Measurements from ENCODE around the gene CANT1. TPM values are rescaled to one million over a fixed set of nuclear protein-coding genes. Genes with fewer than 3 reads are reported as not detected.
A peak's percentile ranks its signal among the peaks of the same experiment; 100 is the strongest.

Gene CANT1
- total RNA-seq, 1 donor from 2014 or later = 33.3 TPM

GRCh38 chr17:79043191-79043930, 33.8 kb upstream of the CANT1 start:
- Mint-ChIP-seq H3K27me3 (ENCODE audit: unreplicated experiment) (peaks cover 11% of the 10 kb centered on the region), H3K4me1 (ENCODE audit: low read depth, unreplicated experiment) (peaks cover 24% of the 10 kb centered on the region), H3K4me3 (ENCODE audit: unreplicated experiment) (peak overlapping the region; percentile 17), H3K9me3 (ENCODE audit: unreplicated experiment) (peaks cover 13% of the 10 kb centered on the region), H3K36me3 (ENCODE audit: unreplicated experiment) (no peaks in the 10 kb centered on the region), H3K27ac (ENCODE audit: unreplicated experiment) (peak overlapping the region; percentile 41)
- no peak for DNase-seq
- no peak for TF ChIP-seq CTCF (IDR thresholded peaks at IDR 0.05; ENCODE audit: partially characterized antibody, unreplicated experiment)

GRCh38 chr17:79042421-79043190, 33.0 kb upstream of the CANT1 start:
- DNase-seq = peak; percentile 68
- Mint-ChIP-seq H3K4me3 (ENCODE audit: unreplicated experiment) (peak overlapping the region; percentile 17), H3K9me3 (ENCODE audit: unreplicated experiment) (peaks cover 13% of the 10 kb centered on the region), H3K36me3 (ENCODE audit: unreplicated experiment) (no peaks in the 10 kb centered on the region), H3K4me1 (ENCODE audit: low read depth, unreplicated experiment) (peaks cover 24% of the 10 kb centered on the region), H3K27me3 (ENCODE audit: unreplicated experiment) (peaks cover 13% of the 10 kb centered on the region), H3K27ac (ENCODE audit: unreplicated experiment) (peak overlapping the region; percentile 41)
- TF ChIP-seq CTCF (IDR thresholded peaks at IDR 0.05; ENCODE audit: partially characterized antibody, unreplicated experiment) = peak; percentile 83

- H3K4me1 Mint-ChIP-seq (ENCODE audit: low read depth, unreplicated experiment) = peaks cover 24% of the 10 kb centered on the region
- DNase-seq = no peak
- no peaks in the 10 kb centered on the region for H3K36me3 Mint-ChIP-seq (ENCODE audit: unreplicated experiment)
- no peak for TF ChIP-seq CTCF (IDR thresholded peaks at IDR 0.05; ENCODE audit: partially characterized antibody, unreplicated experiment)
- no peak overlapping the region for H3K27ac Mint-ChIP-seq (ENCODE audit: unreplicated experiment)
- H3K4me3 Mint-ChIP-seq (ENCODE audit: unreplicated experiment) = no peak overlapping the region
- H3K9me3 Mint-ChIP-seq (ENCODE audit: unreplicated experiment) = peaks cover 12% of the 10 kb centered on the region
- peaks cover 13% of the 10 kb centered on the region for H3K27me3 Mint-ChIP-seq (ENCODE audit: unreplicated experiment)
Observed at GRCh38 chr17:79041723-79042420, 32.3 kb upstream of the CANT1 start.

GRCh38 chr17:79041041-79041570, 31.5 kb upstream of the CANT1 start:
- Mint-ChIP-seq H3K36me3 (ENCODE audit: unreplicated experiment) (no peaks in the 10 kb centered on the region), H3K4me1 (ENCODE audit: low read depth, unreplicated experiment) (peaks cover 18% of the 10 kb centered on the region), H3K27ac (ENCODE audit: unreplicated experiment) (no peak overlapping the region), H3K4me3 (ENCODE audit: unreplicated experiment) (no peak overlapping the region), H3K9me3 (ENCODE audit: unreplicated experiment) (peaks cover 12% of the 10 kb centered on the region), H3K27me3 (ENCODE audit: unreplicated experiment) (peaks cover 13% of the 10 kb centered on the region)
- TF ChIP-seq CTCF (IDR thresholded peaks at IDR 0.05; ENCODE audit: partially characterized antibody, unreplicated experiment) = no peak
- DNase-seq = no peak

Data from glutamatergic neuron (in vitro differentiated cells).